HEK293 (cell line): ENCODE measurements around the gene KIF9.

Source experiments
- BCL11B ChIP-seq: fragments of 450-650 bp; formaldehyde crosslinking; IDR thresholded peaks from 2 replicates; pipeline ENCODE4 v1.5.1; 2016; ENCODE audit warnings: low read depth, missing biosample characterization, missing genetic modification characterization
- GFI1B ChIP-seq: fragments of 450-650 bp; formaldehyde crosslinking; IDR thresholded peaks from 2 replicates; pipeline ENCODE4 v1.5.1; 2016; ENCODE audit warnings: missing biosample characterization, missing genetic modification characterization
- KLF10 ChIP-seq: fragments of 450-650 bp; IDR thresholded peaks from 2 replicates; pipeline ENCODE4 v1.5.1; 2018; ENCODE audit warnings: missing biosample characterization, mild to moderate bottlenecking, missing genetic modification characterization
- KLF9 ChIP-seq: fragments of 450-650 bp; formaldehyde crosslinking; IDR thresholded peaks from 2 replicates; pipeline ENCODE4 v1.5.1; 2016; ENCODE audit warnings: missing biosample characterization, missing genetic modification characterization, low read depth
- PRDM4 ChIP-seq: fragments of 450-650 bp; formaldehyde crosslinking; IDR thresholded peaks from 2 replicates; pipeline ENCODE4 v1.5.1; 2017; ENCODE audit warnings: missing biosample characterization, missing genetic modification characterization
- ZBTB20 ChIP-seq: fragments of 450-650 bp; formaldehyde crosslinking; IDR thresholded peaks from 2 replicates; pipeline ENCODE4 v1.5.1; 2016; ENCODE audit warnings: missing biosample characterization, missing genetic modification characterization
- ZIC2 ChIP-seq: fragments of 450-650 bp; formaldehyde crosslinking; IDR thresholded peaks from 2 replicates; pipeline ENCODE4 v1.5.1; 2016; ENCODE audit warnings: missing biosample characterization, missing genetic modification characterization
- ZNF138 ChIP-seq: fragments of 450-650 bp; formaldehyde crosslinking; IDR thresholded peaks from 2 replicates; pipeline ENCODE4 v1.5.1; 2016; ENCODE audit warnings: missing biosample characterization, missing genetic modification characterization, borderline replicate concordance
- ZNF146 ChIP-seq: fragments of 450-650 bp; formaldehyde crosslinking; IDR thresholded peaks from 2 replicates; pipeline ENCODE4 v1.5.1; 2016; ENCODE audit warnings: missing biosample characterization, missing genetic modification characterization
- ZNF202 ChIP-seq: fragments of 450-650 bp; formaldehyde crosslinking; IDR thresholded peaks from 2 replicates; pipeline ENCODE4 v1.5.1; 2016; ENCODE audit warnings: missing biosample characterization, missing genetic modification characterization, borderline replicate concordance
- ZNF239 ChIP-seq: fragments of 450-650 bp; formaldehyde crosslinking; IDR thresholded peaks from 2 replicates; pipeline ENCODE4 v1.5.1; 2016; ENCODE audit warnings: missing biosample characterization, missing genetic modification characterization
- ZNF324 ChIP-seq: fragments of 450-650 bp; formaldehyde crosslinking; IDR thresholded peaks from 2 replicates; pipeline ENCODE4 v1.5.1; 2016; ENCODE audit warnings: missing biosample characterization, missing genetic modification characterization
- ZNF544 ChIP-seq: fragments of 450-650 bp; formaldehyde crosslinking; IDR thresholded peaks from 2 replicates; pipeline ENCODE4 v1.5.0; 2017; ENCODE audit warnings: missing biosample characterization, missing genetic modification characterization
- ZNF600 ChIP-seq: fragments of 450-650 bp; formaldehyde crosslinking; IDR thresholded peaks from 2 replicates; pipeline ENCODE4 v1.5.1; 2016; ENCODE audit warnings: missing biosample characterization, missing genetic modification characterization
- ZNF610 ChIP-seq: fragments of 450-650 bp; formaldehyde crosslinking; IDR thresholded peaks from 2 replicates; pipeline ENCODE4 v1.5.1; 2016; ENCODE audit warnings: missing biosample characterization, missing genetic modification characterization, borderline replicate concordance
- ZNF629 ChIP-seq: fragments of 450-650 bp; formaldehyde crosslinking; IDR thresholded peaks from 2 replicates; pipeline ENCODE4 v1.5.1; 2017; ENCODE audit warnings: missing biosample characterization, missing genetic modification characterization
- ZNF76 ChIP-seq: fragments of 450-650 bp; formaldehyde crosslinking; IDR thresholded peaks from 2 replicates; pipeline ENCODE4; 2016; ENCODE audit warnings: low read depth, missing biosample characterization, missing genetic modification characterization, borderline replicate concordance
- ZSCAN18 ChIP-seq: fragments of 450-650 bp; formaldehyde crosslinking; IDR thresholded peaks from 2 replicates; pipeline ENCODE4 v1.5.1; 2016; ENCODE audit warnings: missing biosample characterization, missing genetic modification characterization
- TF ChIP-seq, protein P1 (sequence below): fragments of 450-650 bp; formaldehyde crosslinking; IDR thresholded peaks from 2 replicates; pipeline ENCODE4 v1.5.1; 2016; ENCODE audit warnings: missing biosample characterization, missing genetic modification characterization
- TF ChIP-seq, protein P2 (sequence below): fragments of 450-650 bp; formaldehyde crosslinking; conservative IDR thresholded peaks from 2 replicates; pipeline ENCODE4 v1.5.1; 2016; ENCODE audit warnings: low read depth, missing biosample characterization, missing genetic modification characterization
- TF ChIP-seq, protein P3 (sequence below): fragments of 450-650 bp; formaldehyde crosslinking; IDR thresholded peaks from 2 replicates; pipeline ENCODE4 v1.5.1; 2016; ENCODE audit warnings: missing biosample characterization, missing genetic modification characterization
- TF ChIP-seq, protein P4 (sequence below): fragments of 450-650 bp; formaldehyde crosslinking; IDR thresholded peaks from 2 replicates; pipeline ENCODE4 v1.5.1; 2016; ENCODE audit warnings: missing biosample characterization, missing genetic modification characterization
- TF ChIP-seq, protein P5 (sequence below): fragments of 450-650 bp; formaldehyde crosslinking; IDR thresholded peaks from 2 replicates; pipeline ENCODE4 v1.5.1; 2016; ENCODE audit warnings: missing biosample characterization, missing genetic modification characterization

The KIF9 gene

DNA sequence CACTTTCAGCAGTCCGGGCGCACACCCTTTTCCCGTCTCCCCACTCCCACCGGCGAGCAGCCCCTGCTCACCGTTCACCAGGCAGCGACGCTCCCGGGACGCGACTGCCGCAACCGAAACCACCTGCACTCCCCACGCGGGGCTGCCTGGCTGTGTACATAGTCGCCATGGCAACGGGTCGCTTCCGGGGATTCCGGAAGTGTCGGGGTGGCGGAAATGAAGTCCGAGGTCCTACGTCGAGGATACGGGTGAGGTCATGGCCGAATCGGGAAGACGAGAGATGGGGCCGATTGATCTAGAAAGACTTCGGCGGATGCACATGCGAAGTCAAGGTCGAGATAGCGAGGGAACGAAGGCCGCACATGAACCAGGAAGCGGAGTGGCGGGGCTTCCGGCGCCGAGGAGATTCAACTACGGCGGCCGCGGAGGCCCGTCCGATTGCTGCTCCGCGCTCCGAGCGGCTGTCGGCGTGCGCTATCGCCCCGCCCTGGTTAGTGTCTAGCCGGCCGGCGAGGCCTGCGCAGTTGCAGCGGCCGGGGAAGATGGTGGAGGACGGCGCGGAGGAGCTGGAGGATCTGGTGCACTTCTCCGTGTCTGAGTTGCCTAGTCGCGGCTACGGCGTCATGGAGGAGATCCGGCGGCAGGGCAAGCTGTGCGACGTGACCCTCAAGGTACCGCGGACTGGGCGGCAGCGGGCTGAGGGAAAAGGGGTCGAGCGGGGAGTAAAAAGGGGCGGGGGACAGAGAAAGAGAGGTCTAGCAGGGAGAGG, at the start of gene KIF9, which contains the start of gene KLHL18 (continued):
- TF ChIP-seq ZSCAN18 (tag by site-specific recombination) (no peak), ZNF544 (tag by site-specific recombination) (no peak), ZNF76 (tag by site-specific recombination) (peak; percentile 49; the same call in 1 of the 2 replicates), GFI1B (tag by site-specific recombination) (0 out of 2 replicates have a peak, but pooled peaks have one; percentile 5), ZNF600 (peak; percentile 32; the same call in 1 of the 2 replicates), KLF9 (tag by site-specific recombination) (peak; percentile 64; the same call in 1 of the 2 replicates), BCL11B (tag by site-specific recombination) (0 out of 2 replicates have a peak, but pooled peaks have one; percentile 59), PRDM4 (tag by site-specific recombination) (peak; percentile 46), ZNF138 (tag by site-specific recombination) (no peak), ZNF202 (no peak), ZIC2 (tag by site-specific recombination) (no peak), ZNF629 (tag by site-specific recombination) (peak; percentile 99), KLF10 (tag by site-specific recombination) (peak; percentile 25; the same call in 1 of the 2 replicates), ZBTB20 (tag by site-specific recombination) (peak; percentile 81), ZNF146 (tag by site-specific recombination) (0 out of 2 replicates have a peak, but pooled peaks have one; percentile 2), ZNF324 (tag by site-specific recombination) (peak; percentile 80), ZNF610 (tag by site-specific recombination) (peak; percentile 91), ZNF239 (tag by site-specific recombination) (no peak)
- TF ChIP-seq, protein P1, sequence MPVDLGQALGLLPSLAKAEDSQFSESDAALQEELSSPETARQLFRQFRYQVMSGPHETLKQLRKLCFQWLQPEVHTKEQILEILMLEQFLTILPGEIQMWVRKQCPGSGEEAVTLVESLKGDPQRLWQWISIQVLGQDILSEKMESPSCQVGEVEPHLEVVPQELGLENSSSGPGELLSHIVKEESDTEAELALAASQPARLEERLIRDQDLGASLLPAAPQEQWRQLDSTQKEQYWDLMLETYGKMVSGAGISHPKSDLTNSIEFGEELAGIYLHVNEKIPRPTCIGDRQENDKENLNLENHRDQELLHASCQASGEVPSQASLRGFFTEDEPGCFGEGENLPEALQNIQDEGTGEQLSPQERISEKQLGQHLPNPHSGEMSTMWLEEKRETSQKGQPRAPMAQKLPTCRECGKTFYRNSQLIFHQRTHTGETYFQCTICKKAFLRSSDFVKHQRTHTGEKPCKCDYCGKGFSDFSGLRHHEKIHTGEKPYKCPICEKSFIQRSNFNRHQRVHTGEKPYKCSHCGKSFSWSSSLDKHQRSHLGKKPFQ, result 0 out of 2 replicates have a peak, but pooled peaks have one; percentile 23
- TF ChIP-seq, protein P2, sequence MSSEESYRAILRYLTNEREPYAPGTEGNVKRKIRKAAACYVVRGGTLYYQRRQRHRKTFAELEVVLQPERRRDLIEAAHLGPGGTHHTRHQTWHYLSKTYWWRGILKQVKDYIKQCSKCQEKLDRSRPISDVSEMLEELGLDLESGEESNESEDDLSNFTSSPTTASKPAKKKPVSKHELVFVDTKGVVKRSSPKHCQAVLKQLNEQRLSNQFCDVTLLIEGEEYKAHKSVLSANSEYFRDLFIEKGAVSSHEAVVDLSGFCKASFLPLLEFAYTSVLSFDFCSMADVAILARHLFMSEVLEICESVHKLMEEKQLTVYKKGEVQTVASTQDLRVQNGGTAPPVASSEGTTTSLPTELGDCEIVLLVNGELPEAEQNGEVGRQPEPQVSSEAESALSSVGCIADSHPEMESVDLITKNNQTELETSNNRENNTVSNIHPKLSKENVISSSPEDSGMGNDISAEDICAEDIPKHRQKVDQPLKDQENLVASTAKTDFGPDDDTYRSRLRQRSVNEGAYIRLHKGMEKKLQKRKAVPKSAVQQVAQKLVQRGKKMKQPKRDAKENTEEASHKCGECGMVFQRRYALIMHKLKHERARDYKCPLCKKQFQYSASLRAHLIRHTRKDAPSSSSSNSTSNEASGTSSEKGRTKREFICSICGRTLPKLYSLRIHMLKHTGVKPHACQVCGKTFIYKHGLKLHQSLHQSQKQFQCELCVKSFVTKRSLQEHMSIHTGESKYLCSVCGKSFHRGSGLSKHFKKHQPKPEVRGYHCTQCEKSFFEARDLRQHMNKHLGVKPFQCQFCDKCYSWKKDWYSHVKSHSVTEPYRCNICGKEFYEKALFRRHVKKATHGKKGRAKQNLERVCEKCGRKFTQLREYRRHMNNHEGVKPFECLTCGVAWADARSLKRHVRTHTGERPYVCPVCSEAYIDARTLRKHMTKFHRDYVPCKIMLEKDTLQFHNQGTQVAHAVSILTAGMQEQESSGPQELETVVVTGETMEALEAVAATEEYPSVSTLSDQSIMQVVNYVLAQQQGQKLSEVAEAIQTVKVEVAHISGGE (tag by site-specific recombination), result peak; percentile 96
- TF ChIP-seq, protein P3, sequence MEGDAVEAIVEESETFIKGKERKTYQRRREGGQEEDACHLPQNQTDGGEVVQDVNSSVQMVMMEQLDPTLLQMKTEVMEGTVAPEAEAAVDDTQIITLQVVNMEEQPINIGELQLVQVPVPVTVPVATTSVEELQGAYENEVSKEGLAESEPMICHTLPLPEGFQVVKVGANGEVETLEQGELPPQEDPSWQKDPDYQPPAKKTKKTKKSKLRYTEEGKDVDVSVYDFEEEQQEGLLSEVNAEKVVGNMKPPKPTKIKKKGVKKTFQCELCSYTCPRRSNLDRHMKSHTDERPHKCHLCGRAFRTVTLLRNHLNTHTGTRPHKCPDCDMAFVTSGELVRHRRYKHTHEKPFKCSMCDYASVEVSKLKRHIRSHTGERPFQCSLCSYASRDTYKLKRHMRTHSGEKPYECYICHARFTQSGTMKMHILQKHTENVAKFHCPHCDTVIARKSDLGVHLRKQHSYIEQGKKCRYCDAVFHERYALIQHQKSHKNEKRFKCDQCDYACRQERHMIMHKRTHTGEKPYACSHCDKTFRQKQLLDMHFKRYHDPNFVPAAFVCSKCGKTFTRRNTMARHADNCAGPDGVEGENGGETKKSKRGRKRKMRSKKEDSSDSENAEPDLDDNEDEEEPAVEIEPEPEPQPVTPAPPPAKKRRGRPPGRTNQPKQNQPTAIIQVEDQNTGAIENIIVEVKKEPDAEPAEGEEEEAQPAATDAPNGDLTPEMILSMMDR (tag by site-specific recombination), result peak; percentile 14; the same call in 1 of the 2 replicates
- TF ChIP-seq, protein P4, sequence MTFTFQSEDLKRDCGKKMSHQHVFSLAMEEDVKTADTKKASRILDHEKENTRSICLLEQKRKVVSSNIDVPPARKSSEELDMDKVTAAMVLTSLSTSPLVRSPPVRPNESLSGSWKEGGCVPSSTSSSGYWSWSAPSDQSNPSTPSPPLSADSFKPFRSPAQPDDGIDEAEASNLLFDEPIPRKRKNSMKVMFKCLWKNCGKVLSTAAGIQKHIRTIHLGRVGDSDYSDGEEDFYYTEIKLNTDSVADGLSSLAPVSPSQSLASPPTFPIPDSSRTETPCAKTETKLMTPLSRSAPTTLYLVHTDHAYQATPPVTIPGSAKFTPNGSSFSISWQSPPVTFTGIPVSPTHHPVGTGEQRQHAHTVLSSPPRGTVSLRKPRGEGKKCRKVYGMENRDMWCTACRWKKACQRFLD (tag by site-specific recombination), result peak; percentile 99
- TF ChIP-seq, protein P5, sequence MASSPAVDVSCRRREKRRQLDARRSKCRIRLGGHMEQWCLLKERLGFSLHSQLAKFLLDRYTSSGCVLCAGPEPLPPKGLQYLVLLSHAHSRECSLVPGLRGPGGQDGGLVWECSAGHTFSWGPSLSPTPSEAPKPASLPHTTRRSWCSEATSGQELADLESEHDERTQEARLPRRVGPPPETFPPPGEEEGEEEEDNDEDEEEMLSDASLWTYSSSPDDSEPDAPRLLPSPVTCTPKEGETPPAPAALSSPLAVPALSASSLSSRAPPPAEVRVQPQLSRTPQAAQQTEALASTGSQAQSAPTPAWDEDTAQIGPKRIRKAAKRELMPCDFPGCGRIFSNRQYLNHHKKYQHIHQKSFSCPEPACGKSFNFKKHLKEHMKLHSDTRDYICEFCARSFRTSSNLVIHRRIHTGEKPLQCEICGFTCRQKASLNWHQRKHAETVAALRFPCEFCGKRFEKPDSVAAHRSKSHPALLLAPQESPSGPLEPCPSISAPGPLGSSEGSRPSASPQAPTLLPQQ (tag by site-specific recombination), result peak; percentile 77
